HG03354 (cell line): ENCODE measurements around the gene PGAM2.

ENCODE experiments used
- ATAC-seq: cut with Tn5 transposase; IDR thresholded peaks from one replicate; pipeline ENCODE4 v1.9.1; 2021; ENCODE audit warnings: mild to moderate bottlenecking; ENCODE audit not compliant: unreplicated experiment, poor library complexity, severe bottlenecking

The PGAM2 gene

GRCh38 chr7:44087911-44088838 lies 22.8 kb upstream of the PGAM2 start:
- no peak for ATAC-seq

GRCh38 chr7:44086627-44087026 lies 21.3 kb upstream of the PGAM2 start:
- no peak for ATAC-seq

- ATAC-seq: no peak
These were observed 20.2 kb upstream of the PGAM2 start for GRCh38 chr7:44085546-44085945.

- ATAC-seq: no peak
These were observed 19.3 kb upstream of the PGAM2 start for GRCh38 chr7:44084701-44085100.

GRCh38 chr7:44083796-44084195 lies 18.4 kb upstream of the PGAM2 start:
- ATAC-seq: no peak

- peak; percentile 93 for ATAC-seq
These were observed 17.3 kb upstream of the PGAM2 start for GRCh38 chr7:44082541-44083207.

GRCh38 chr7:44081266-44081748 lies 15.9 kb upstream of the PGAM2 start:
- no peak for ATAC-seq

GRCh38 chr7:44080686-44081265 lies 15.4 kb upstream of the PGAM2 start:
- ATAC-seq: no peak

GRCh38 chr7:44080118-44080517 lies 14.8 kb upstream of the PGAM2 start:
- ATAC-seq: no peak

- no peak for ATAC-seq
These were observed 14.1 kb upstream of the PGAM2 start for GRCh38 chr7:44079331-44080021.

GRCh38 chr7:44078521-44078920 lies 13.2 kb upstream of the PGAM2 start:
- no peak for ATAC-seq

GRCh38 chr7:44077681-44078091 lies 12.3 kb upstream of the PGAM2 start:
- no peak for ATAC-seq

GRCh38 chr7:44077061-44077460 lies 11.7 kb upstream of the PGAM2 start:
- no peak for ATAC-seq

- ATAC-seq: no peak
These were observed 10.9 kb upstream of the PGAM2 start for GRCh38 chr7:44076101-44076895.

GRCh38 chr7:44075296-44076075 lies 10.1 kb upstream of the PGAM2 start:
- ATAC-seq: no peak

- no peak for ATAC-seq
These were observed 9.0 kb upstream of the PGAM2 start for GRCh38 chr7:44074349-44074695.

GRCh38 chr7:44073664-44074348 lies 8.4 kb upstream of the PGAM2 start:
- ATAC-seq: peak; percentile 89
